Measurements from ENCODE around the gene S100A2. TPM values are rescaled to one million over a fixed set of nuclear protein-coding genes. Genes with fewer than 3 reads are reported as not detected.

S100A2 gene
- total and polyA plus RNA-seq, 2 of the 8 experiments (the other 6 are each of a cell fraction or from before 2014, with no cell fraction given) = 0.86 TPM; not detected in 1

DNA sequence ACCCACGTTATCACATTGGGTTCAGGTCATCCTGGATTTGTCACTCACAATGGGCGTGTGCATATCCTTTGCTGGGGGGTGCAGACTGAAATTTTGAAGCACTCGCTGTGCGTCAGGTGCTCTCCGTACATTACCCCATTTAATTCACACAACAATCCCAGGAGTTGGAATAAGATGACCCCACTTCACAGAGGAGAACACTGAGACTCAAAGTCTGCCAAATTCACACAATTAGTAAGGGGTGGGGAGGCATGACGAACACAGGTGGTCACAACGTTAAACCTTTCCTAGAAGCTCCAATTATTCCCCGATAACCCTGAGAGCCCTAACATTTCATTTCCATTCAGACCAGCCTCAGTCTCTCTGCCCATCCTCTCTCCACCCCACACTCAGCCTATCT lies 3.8 kb upstream of the S100A2 start (continued):
- TF ChIP-seq, protein P1, sequence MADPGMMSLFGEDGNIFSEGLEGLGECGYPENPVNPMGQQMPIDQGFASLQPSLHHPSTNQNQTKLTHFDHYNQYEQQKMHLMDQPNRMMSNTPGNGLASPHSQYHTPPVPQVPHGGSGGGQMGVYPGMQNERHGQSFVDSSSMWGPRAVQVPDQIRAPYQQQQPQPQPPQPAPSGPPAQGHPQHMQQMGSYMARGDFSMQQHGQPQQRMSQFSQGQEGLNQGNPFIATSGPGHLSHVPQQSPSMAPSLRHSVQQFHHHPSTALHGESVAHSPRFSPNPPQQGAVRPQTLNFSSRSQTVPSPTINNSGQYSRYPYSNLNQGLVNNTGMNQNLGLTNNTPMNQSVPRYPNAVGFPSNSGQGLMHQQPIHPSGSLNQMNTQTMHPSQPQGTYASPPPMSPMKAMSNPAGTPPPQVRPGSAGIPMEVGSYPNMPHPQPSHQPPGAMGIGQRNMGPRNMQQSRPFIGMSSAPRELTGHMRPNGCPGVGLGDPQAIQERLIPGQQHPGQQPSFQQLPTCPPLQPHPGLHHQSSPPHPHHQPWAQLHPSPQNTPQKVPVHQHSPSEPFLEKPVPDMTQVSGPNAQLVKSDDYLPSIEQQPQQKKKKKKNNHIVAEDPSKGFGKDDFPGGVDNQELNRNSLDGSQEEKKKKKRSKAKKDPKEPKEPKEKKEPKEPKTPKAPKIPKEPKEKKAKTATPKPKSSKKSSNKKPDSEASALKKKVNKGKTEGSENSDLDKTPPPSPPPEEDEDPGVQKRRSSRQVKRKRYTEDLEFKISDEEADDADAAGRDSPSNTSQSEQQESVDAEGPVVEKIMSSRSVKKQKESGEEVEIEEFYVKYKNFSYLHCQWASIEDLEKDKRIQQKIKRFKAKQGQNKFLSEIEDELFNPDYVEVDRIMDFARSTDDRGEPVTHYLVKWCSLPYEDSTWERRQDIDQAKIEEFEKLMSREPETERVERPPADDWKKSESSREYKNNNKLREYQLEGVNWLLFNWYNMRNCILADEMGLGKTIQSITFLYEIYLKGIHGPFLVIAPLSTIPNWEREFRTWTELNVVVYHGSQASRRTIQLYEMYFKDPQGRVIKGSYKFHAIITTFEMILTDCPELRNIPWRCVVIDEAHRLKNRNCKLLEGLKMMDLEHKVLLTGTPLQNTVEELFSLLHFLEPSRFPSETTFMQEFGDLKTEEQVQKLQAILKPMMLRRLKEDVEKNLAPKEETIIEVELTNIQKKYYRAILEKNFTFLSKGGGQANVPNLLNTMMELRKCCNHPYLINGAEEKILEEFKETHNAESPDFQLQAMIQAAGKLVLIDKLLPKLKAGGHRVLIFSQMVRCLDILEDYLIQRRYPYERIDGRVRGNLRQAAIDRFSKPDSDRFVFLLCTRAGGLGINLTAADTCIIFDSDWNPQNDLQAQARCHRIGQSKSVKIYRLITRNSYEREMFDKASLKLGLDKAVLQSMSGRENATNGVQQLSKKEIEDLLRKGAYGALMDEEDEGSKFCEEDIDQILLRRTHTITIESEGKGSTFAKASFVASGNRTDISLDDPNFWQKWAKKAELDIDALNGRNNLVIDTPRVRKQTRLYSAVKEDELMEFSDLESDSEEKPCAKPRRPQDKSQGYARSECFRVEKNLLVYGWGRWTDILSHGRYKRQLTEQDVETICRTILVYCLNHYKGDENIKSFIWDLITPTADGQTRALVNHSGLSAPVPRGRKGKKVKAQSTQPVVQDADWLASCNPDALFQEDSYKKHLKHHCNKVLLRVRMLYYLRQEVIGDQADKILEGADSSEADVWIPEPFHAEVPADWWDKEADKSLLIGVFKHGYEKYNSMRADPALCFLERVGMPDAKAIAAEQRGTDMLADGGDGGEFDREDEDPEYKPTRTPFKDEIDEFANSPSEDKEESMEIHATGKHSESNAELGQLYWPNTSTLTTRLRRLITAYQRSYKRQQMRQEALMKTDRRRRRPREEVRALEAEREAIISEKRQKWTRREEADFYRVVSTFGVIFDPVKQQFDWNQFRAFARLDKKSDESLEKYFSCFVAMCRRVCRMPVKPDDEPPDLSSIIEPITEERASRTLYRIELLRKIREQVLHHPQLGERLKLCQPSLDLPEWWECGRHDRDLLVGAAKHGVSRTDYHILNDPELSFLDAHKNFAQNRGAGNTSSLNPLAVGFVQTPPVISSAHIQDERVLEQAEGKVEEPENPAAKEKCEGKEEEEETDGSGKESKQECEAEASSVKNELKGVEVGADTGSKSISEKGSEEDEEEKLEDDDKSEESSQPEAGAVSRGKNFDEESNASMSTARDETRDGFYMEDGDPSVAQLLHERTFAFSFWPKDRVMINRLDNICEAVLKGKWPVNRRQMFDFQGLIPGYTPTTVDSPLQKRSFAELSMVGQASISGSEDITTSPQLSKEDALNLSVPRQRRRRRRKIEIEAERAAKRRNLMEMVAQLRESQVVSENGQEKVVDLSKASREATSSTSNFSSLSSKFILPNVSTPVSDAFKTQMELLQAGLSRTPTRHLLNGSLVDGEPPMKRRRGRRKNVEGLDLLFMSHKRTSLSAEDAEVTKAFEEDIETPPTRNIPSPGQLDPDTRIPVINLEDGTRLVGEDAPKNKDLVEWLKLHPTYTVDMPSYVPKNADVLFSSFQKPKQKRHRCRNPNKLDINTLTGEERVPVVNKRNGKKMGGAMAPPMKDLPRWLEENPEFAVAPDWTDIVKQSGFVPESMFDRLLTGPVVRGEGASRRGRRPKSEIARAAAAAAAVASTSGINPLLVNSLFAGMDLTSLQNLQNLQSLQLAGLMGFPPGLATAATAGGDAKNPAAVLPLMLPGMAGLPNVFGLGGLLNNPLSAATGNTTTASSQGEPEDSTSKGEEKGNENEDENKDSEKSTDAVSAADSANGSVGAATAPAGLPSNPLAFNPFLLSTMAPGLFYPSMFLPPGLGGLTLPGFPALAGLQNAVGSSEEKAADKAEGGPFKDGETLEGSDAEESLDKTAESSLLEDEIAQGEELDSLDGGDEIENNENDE (IDR thresholded peaks at IDR 0.05; ENCODE audit: insufficient replicate concordance, low read length) = no peak
- TF ChIP-seq POLR2A (IDR thresholded peaks at IDR 0.05; ENCODE audit: control extremely low read depth in 1 of 2, low read depth in 2 of 2, low read length in 2 of 2) (no peak), BRCA1 (IDR thresholded peaks at IDR 0.05; ENCODE audit: low read depth, low read length) (no peak), CHD2 (IDR thresholded peaks at IDR 0.05; ENCODE audit: low read length) (no peak), SIX5 (IDR thresholded peaks at IDR 0.05; ENCODE audit: low read depth, low read length) (no peak), CBX5 (IDR thresholded peaks at IDR 0.05; ENCODE audit: low read depth, low read length) (no peak), RBBP5 (IDR thresholded peaks at IDR 0.05; ENCODE audit: borderline replicate concordance, low read depth, low read length) (no peak), EGR1 (IDR thresholded peaks at IDR 0.05; ENCODE audit: borderline replicate concordance, low read depth, low read length) (no peak), SP1 (IDR thresholded peaks at IDR 0.05; ENCODE audit: low read depth, low read length) (no peak), TAF7 (optimal IDR thresholded peaks at IDR 0.05; ENCODE audit: borderline replicate concordance, low read depth, low read length) (no peak), FOSL1 (IDR thresholded peaks at IDR 0.05; ENCODE audit: insufficient read depth, low read depth, low read length) (no peak), PHF8 (conservative IDR thresholded peaks at IDR 0.05; ENCODE audit: low read depth, low read length) (no peak), TAF1 (IDR thresholded peaks at IDR 0.05; ENCODE audit: low read depth, low read length) (no peak), KDM1A (IDR thresholded peaks at IDR 0.05; ENCODE audit: borderline replicate concordance, low read length) (no peak)
